ENCODE data around the gene REXO1. TPM values are rescaled to one million over a fixed set of nuclear protein-coding genes. Genes with fewer than 3 reads are reported as not detected.

The REXO1 gene
- polyA plus RNA-seq, 12 donors, result 14.7 to 39.3 (median 17.3) TPM; not detected in 1

DNA sequence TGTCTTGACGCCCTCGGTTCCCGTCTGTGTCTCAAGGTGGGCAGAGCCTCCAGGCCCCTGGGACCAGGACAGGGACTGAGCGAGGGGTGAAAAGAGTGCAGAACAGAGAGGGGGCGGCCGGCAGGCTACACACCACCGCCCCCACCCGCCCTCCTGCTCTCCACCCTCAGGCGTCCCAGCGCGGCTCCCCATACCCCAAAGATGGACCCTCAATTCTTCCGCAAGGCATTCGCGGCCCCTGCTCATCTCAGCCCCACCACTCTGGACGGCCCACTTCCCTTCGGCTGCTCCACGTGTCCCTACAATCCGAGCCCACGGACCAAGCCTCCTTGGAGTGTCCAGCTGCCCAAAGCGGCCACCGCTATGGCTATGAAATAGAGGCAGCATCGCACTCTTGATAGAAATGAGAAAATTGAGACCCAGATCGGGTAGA lies 13.3 kb upstream of the REXO1 start:
- no peak for DNase-seq

DNA sequence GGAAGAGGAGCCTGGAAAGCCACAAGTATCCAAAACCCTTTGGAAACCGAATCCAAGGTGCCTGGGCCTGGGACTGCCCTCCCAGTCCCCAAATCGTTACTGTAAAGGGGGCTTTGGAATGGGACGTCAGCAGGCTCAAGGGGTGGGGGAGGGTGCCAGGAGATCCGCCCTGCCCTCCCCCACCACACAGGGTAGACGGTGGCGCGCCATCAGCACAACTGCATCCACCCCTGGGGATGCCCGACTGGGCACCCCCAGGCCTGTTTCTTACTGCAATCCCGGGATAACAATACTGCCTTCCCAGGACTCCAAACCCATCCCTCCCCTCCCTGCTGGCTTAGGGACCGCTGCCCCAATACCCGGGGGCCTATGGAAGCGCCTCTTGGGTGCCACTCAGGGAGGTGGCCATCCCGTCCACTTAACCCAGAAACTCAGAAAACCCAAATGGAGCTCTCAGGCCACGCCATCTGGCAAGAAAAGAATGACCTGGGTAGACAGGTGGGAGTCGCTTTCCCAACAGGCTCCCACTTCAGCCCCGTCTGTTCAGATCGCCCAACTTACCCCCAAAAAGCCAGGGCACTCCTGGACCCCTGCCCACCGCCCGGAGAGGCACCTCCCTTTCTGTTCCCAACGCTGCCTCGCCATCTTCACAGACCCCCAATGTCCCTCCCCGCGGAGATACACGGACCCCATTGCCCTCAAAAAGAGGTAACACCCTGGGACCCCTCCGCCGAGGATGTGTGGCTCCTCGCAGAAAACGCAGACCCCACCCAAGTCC lies 12.7 kb upstream of the REXO1 start:
- DNase-seq, result no peak

GRCh38 chr19:1860042-1860775 lies 11.9 kb upstream of the REXO1 start:
- peak; percentile 80 for DNase-seq

GRCh38 chr19:1859331-1859781 lies 11.1 kb upstream of the REXO1 start:
- no peak for DNase-seq

GRCh38 chr19:1858412-1859081 lies 10.3 kb upstream of the REXO1 start:
- DNase-seq, result no peak

DNA sequence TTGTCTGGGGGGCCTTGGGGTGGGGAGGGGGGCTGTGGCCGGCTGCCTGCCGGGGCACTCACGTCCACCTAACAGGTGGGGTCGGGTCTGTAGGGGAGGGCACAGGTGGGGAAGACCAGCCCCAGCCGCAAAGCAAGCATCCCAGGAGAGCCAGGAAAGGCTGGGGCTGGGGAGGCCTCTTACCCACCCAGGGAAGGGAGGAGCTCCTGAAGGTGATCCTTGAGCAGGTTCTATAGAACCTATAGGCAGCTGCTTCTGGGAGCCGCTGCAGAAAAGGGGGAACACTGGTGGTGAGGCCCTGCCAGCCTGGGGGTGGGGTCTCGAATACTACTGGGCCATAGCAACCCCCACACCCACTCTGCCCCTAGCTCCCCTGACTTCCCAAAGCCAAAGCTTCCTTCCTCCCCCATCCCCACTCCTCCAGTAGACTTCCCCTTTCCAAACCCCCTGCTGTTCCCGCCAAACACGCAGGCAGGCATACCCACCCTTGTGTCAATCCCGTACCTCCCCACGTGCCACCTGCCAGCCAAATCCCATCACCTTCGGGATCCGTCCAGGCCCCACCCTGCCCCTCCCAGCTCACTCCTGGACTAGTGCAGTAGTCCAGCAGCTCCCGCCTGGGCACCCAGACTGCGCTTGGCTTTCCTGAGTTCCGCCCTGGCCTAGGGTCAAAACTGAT lies 9.5 kb upstream of the REXO1 start:
- DNase-seq, result no peak

- no peak for DNase-seq
These were observed 8.7 kb upstream of the REXO1 start for GRCh38 chr19:1856698-1857603.

DNA sequence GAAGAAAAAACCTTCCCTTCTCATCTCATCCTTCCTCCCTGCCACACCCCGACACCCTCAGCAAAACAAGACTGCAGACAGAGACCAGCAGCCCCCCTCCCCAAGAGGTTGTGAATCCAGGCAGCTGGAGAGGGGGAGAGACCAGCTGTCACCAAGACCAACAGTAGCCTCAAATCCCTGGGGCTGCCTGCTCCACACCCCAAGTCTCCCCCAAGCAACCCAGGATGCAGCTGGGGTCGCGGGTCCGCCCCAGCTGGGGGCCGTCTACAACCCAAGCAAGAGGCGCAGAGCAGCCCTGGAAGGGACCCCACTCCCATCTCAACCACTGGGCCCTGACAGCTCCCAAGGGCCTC lies 8.0 kb upstream of the REXO1 start:
- DNase-seq, result no peak

DNA sequence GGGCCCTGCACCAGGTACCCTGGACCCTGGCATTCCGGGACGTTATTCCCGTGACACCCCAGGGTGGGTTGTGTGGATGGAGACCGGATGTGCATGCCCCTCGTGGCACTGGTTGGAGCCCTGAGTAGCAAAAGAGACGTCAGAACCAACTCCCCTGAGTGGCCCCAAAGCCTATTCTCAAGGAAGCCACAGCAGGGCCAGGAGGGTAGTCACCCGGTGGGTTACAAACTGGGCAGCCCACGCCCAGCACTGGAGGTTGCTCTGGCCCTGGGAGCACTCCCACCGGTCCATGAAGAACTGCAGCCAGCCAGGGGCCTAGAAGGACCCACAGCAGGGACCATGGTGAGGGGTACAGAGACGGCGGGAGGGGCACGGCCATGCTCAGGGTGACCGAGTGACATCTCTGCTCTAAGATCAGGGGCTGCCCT lies 7.6 kb upstream of the REXO1 start:
- no peak for DNase-seq

- no peak for DNase-seq
These were observed 7.0 kb upstream of the REXO1 start for GRCh38 chr19:1855040-1855827.

GRCh38 chr19:1854542-1855039 lies 6.3 kb upstream of the REXO1 start:
- DNase-seq, result no peak

- DNase-seq, result no peak
These were observed 5.8 kb upstream of the REXO1 start for GRCh38 chr19:1854039-1854541.

- DNase-seq, result no peak
These were observed 5.2 kb upstream of the REXO1 start for GRCh38 chr19:1853295-1854038.

- no peak for DNase-seq
These were observed 4.4 kb upstream of the REXO1 start for GRCh38 chr19:1852581-1853128.

DNA sequence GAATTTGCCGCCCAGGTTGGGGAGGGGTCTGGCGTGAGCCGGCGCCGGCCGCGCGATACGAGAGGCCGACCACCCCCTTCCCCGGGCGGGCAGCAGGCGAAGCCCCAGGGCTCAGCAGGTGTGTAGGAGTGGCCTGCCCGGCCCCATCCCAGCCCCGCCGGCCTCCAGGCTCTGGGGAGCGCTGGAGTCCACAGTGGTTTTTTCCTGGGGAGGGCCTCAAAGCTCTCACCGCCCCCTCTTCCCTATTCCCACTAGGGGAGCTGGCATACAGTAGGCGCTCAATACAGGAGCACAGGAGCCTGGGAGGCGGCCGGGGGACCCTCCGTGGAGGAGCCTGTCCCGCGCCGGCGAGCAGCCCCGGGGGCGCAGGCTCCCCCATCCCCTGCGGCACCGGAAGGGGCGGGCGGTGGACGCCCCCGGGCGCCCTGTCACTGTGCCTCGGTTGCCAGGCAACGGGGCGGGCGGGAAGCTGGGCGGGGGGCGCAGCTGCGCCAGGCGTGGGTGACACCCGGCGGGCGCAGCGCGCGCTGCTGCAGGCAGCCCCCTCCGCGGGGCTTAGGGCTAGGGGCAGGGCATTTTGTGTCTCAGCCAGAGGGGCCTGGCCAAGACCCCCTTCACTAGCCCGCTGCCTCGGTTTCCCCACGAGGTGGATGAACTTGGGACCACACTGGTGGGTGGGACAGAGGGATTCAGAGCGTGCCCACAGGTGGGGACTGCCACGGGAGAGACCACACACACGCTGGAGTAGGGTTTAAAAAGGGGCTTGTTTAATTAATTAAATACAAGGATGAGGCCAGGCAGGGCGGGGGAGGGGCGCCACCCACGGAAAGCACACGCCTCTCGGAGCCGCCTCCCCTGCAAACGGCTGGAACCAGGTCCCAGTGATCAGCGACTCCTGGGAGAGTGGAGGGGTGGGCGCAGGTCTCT lies 3.6 kb upstream of the REXO1 start:
- no peak for DNase-seq

- DNase-seq, result no peak
These were observed 2.7 kb upstream of the REXO1 start for GRCh38 chr19:1850809-1851653.
